ENCODE data around the gene DISC1. TPM values are rescaled to one million over a fixed set of nuclear protein-coding genes. Genes with fewer than 3 reads are reported as not detected.

DISC1 gene
- total and polyA plus RNA-seq, 2 experiments from 2014 or later = 0.43 to 1.2 TPM

GRCh38 chr1:232066521-232066920 is 439.9 kb downstream of the DISC1 start:
- 68 to 71% methylated on average over 3 of the region's 3 CpGs for WGBS, 2 experiments (ENCODE audit: low coverage in 1 of 2, low lambda C conversion rate in 2 of 2, missing lambda C conversion rate in 2 of 2)
- in situ Hi-C loops (cut with MboI) = no loop called here
- no peaks in the 10 kb centered on the region for H3K79me2 ChIP-seq (ENCODE audit: insufficient read depth)
- H3K9ac ChIP-seq = no peak overlapping the region
- no peaks in the 10 kb centered on the region for H3K36me3 ChIP-seq (ENCODE audit: low read depth)
- H3K27me3 ChIP-seq (replicated peaks; ENCODE audit: insufficient read depth) = no peaks in the 10 kb centered on the region
- H3K27ac ChIP-seq = no peak overlapping the region
- no peak for DNase-seq
- H3K4me3 ChIP-seq = no peak overlapping the region
- H3F3A ChIP-seq (ENCODE audit: insufficient read depth) = no peaks in the 10 kb centered on the region
- H2AFZ ChIP-seq = no peak overlapping the region
- no peaks in the 10 kb centered on the region for H4K20me1 ChIP-seq (ENCODE audit: insufficient read depth)
- no peaks in the 10 kb centered on the region for H3K4me1 ChIP-seq (ENCODE audit: insufficient read depth)
- H3K9me2 ChIP-seq (ENCODE audit: insufficient read depth) = no peaks in the 10 kb centered on the region
- TF ChIP-seq EZH2phosphoT487 (IDR thresholded peaks at IDR 0.05; ENCODE audit: insufficient read depth, low read depth) (no peak), EZH2 (IDR thresholded peaks at IDR 0.05; ENCODE audit: insufficient read depth, poor library complexity, severe bottlenecking) (no peak)
- H3K4me2 ChIP-seq (ENCODE audit: unreplicated experiment) = no peak overlapping the region
- no peaks in the 10 kb centered on the region for H3K9me3 ChIP-seq (ENCODE audit: low read depth)

DNA sequence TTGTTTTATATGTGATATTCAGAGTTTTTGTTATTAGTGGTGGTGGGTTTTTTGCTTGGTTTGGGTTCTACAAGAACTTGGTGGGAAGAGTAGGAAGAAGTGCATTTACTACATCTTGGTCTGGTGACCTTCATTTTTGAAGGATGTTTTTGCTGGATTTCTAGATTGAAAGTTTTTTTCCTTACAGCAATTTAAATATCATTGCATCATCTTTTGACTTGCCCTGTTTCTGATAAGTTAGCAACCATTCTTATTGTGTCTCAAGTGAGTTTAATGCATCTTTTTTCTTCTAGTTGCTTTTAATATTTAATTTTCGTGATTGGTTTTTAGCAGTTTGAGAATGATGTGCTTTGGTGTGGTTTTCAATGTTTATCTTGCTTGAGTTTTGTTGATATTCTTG is 447.7 kb downstream of the DISC1 start:
- no peak overlapping the region for H3K4me2 ChIP-seq (ENCODE audit: unreplicated experiment)
- in situ Hi-C loops (cut with MboI) = no loop called here
- H4K20me1 ChIP-seq (ENCODE audit: insufficient read depth) = no peaks in the 10 kb centered on the region
- no peaks in the 10 kb centered on the region for H3K9me3 ChIP-seq (ENCODE audit: low read depth)
- no peaks in the 10 kb centered on the region for H3K27me3 ChIP-seq (replicated peaks; ENCODE audit: insufficient read depth)
- no peaks in the 10 kb centered on the region for H3K79me2 ChIP-seq (ENCODE audit: insufficient read depth)
- H3K9ac ChIP-seq = no peak overlapping the region
- no peak overlapping the region for H3K4me3 ChIP-seq
- no peaks in the 10 kb centered on the region for H3K9me2 ChIP-seq (ENCODE audit: insufficient read depth)
- no peak overlapping the region for H3K27ac ChIP-seq
- no peak for DNase-seq
- H3F3A ChIP-seq (ENCODE audit: insufficient read depth) = no peaks in the 10 kb centered on the region
- H2AFZ ChIP-seq = no peak overlapping the region
- TF ChIP-seq EZH2phosphoT487 (IDR thresholded peaks at IDR 0.05; ENCODE audit: insufficient read depth, low read depth) = no peak
- no peak for TF ChIP-seq EZH2 (IDR thresholded peaks at IDR 0.05; ENCODE audit: insufficient read depth, poor library complexity, severe bottlenecking)
- H3K4me1 ChIP-seq (ENCODE audit: insufficient read depth) = no peaks in the 10 kb centered on the region
- no peaks in the 10 kb centered on the region for H3K36me3 ChIP-seq (ENCODE audit: low read depth)
- 3 to 6% methylated on average over 1 of the region's 1 CpG for WGBS, 2 experiments (ENCODE audit: low coverage in 1 of 2, low lambda C conversion rate in 2 of 2, missing lambda C conversion rate in 2 of 2)

DNA sequence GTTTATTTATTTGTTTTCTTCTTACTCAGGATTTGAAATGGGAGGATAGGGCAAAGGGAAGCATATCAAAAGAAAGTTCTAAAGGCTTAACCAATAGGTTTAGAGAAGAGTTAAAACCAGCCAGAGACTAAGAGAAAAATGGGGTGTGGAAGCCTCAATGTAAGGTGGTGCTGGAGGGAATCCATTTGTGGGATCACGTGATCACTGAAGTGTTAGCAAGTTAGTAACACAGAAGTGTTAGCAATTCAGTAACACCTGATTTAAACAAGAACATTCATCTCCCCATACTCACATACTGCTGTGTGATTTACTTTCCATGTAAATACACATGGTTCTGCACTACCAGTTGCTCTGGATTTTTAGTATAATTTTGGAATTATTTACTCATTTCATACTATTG is 451.2 kb downstream of the DISC1 start:
- no peaks in the 10 kb centered on the region for H4K20me1 ChIP-seq (ENCODE audit: insufficient read depth)
- no peak overlapping the region for H3K4me2 ChIP-seq (ENCODE audit: unreplicated experiment)
- in situ Hi-C loops (cut with MboI) = no loop called here
- H3K4me3 ChIP-seq = no peak overlapping the region
- H3K36me3 ChIP-seq (ENCODE audit: low read depth) = no peaks in the 10 kb centered on the region
- no peak overlapping the region for H2AFZ ChIP-seq
- H3K4me1 ChIP-seq (ENCODE audit: insufficient read depth) = no peaks in the 10 kb centered on the region
- H3F3A ChIP-seq (ENCODE audit: insufficient read depth) = no peaks in the 10 kb centered on the region
- H3K9me3 ChIP-seq (ENCODE audit: low read depth) = no peaks in the 10 kb centered on the region
- no peaks in the 10 kb centered on the region for H3K27me3 ChIP-seq (replicated peaks; ENCODE audit: insufficient read depth)
- no peaks in the 10 kb centered on the region for H3K9me2 ChIP-seq (ENCODE audit: insufficient read depth)
- DNase-seq = no peak
- no peak overlapping the region for H3K27ac ChIP-seq
- WGBS, 2 experiments (ENCODE audit: low coverage in 1 of 2, low lambda C conversion rate in 2 of 2, missing lambda C conversion rate in 2 of 2) = 27 to 53% methylated on average over 1 of the region's 1 CpG
- TF ChIP-seq EZH2phosphoT487 (IDR thresholded peaks at IDR 0.05; ENCODE audit: insufficient read depth, low read depth) (no peak), EZH2 (IDR thresholded peaks at IDR 0.05; ENCODE audit: insufficient read depth, poor library complexity, severe bottlenecking) (no peak)
- no peak overlapping the region for H3K9ac ChIP-seq
- H3K79me2 ChIP-seq (ENCODE audit: insufficient read depth) = no peaks in the 10 kb centered on the region

GRCh38 chr1:232084584-232085223 is 458.1 kb downstream of the DISC1 start:
- Histone ChIP-seq H3F3A (ENCODE audit: insufficient read depth) (no peaks in the 10 kb centered on the region), H3K27ac (no peak overlapping the region), H3K4me2 (ENCODE audit: unreplicated experiment) (no peak overlapping the region), H3K36me3 (ENCODE audit: low read depth) (no peaks in the 10 kb centered on the region), H3K27me3 (replicated peaks; ENCODE audit: insufficient read depth) (no peaks in the 10 kb centered on the region), H3K4me3 (no peak overlapping the region), H3K4me1 (ENCODE audit: insufficient read depth) (no peaks in the 10 kb centered on the region), H2AFZ (no peak overlapping the region), H3K9ac (no peak overlapping the region), H4K20me1 (ENCODE audit: insufficient read depth) (no peaks in the 10 kb centered on the region), H3K9me3 (ENCODE audit: low read depth) (no peaks in the 10 kb centered on the region), H3K79me2 (ENCODE audit: insufficient read depth) (no peaks in the 10 kb centered on the region), H3K9me2 (ENCODE audit: insufficient read depth) (no peaks in the 10 kb centered on the region)
- WGBS, 2 experiments (ENCODE audit: low coverage in 1 of 2, low lambda C conversion rate in 2 of 2, missing lambda C conversion rate in 2 of 2) = 32 to 39% methylated on average over 6 of the region's 6 CpGs
- peak; percentile 9 for DNase-seq
- TF ChIP-seq EZH2phosphoT487 (IDR thresholded peaks at IDR 0.05; ENCODE audit: insufficient read depth, low read depth) = no peak
- TF ChIP-seq EZH2 (IDR thresholded peaks at IDR 0.05; ENCODE audit: insufficient read depth, poor library complexity, severe bottlenecking) = no peak
- in situ Hi-C loops (cut with MboI) = no loop called here

Measured in GM23248 (cell line).